ENCODE data around the gene ZNF488.

GRCh38 chr10:47330804-47331203, 53.3 kb downstream of the ZNF488 start:
- no peak for TF ChIP-seq POLR2A (IDR thresholded peaks at IDR 0.05)
- TF ChIP-seq CTCF (IDR thresholded peaks at IDR 0.05) = no peak
